NCI-H82 treated with DMSO at 0.1 percent for 48 hours (cell line): ENCODE results near the gene TMC3.
"Not testable (repeated sequence)": the region's sequence is repeated elsewhere in the genome, so short reads cannot be mapped to it uniquely, and the experiment has no call there.

Source experiments
- DNase-seq: peaks from one replicate; lab custom pipeline; 2025; ENCODE audit not compliant: unreplicated experiment; lab: John Stamatoyannopoulos, UW

Gene TMC3

DNA sequence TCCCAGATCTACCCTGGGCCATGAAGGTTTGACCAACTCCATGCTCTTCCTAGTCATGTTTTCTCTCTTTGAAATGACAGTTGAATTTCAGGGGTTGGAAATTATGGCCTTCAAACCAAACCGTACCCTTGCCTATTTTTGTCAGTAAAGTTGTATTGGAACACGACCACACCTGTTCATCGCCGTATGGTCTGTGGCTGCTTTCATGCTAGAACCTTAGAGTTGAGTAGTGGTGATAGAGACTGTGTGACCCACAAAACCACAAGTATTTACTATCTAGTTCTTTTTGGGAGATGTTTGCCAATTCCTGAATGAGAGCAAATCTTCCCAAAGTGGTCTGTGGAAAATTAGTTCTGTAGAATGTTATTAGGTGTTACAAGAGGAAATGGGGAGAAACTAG lies 26.1 kb downstream of the TMC3 start:
- no peak for DNase-seq

DNA sequence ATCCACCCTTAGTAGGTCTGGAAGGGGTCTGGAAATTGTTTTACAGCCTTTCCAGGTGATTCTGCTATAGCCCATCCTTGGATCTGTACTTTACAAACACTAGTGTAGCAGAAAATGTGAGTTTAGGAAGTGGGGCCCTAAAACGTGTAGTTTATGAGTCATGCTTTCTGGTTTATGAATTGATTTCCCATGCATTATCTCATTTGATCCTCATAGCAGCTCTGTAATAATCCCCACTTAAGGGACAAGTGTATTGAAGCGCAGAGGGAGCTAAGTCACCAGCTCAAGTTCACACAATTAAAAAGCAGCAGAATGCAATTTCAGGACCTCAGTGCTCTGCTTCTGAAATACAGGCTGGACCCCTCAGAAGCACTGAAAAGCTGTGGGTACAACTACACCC lies 27.4 kb downstream of the TMC3 start:
- DNase-seq: no peak

GRCh38 chr15:81343371-81343770 lies 30.6 kb downstream of the TMC3 start:
- DNase-seq: no peak

DNA sequence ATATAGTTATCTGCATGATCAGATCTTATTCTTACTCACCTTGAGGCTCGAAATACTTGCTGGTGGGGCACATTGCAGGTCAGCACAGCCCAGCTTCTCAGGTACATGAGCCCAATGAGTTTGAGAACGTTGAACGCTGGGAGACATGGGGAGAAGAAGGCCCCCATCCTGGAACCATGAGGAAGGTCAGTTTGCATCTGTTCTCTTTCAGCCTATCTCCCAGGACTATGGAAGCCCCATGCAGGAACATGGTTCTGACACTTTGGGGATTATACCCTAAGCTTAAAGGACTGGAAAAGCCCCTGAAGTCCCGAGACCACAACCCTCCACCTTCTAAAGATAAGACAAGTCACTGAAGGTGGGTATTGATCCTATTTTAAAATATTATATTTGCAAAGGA lies 32.7 kb downstream of the TMC3 start:
- no peak for DNase-seq

- no peak for DNase-seq
These were observed 34.2 kb downstream of the TMC3 start for GRCh38 chr15:81339851-81340250.

DNA sequence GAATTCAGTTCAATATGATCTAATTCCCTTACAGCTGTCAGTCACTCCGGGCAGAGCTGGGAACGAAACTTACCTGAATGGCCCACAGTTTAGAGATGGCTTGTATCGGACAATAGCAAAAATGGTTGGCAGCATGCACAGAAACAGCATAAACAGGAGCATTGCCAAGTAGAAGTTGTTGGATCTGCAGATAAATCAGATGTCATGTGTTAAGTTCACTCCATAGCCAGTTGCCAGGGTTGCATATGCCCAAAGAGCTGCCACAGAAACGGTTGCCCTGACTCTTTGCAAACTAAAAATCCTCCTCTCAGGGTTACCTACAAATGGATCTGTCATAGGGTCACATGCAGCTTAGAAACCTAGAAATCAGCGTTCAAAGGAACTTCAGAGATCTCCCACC lies 34.7 kb downstream of the TMC3 start:
- DNase-seq: no peak

DNA sequence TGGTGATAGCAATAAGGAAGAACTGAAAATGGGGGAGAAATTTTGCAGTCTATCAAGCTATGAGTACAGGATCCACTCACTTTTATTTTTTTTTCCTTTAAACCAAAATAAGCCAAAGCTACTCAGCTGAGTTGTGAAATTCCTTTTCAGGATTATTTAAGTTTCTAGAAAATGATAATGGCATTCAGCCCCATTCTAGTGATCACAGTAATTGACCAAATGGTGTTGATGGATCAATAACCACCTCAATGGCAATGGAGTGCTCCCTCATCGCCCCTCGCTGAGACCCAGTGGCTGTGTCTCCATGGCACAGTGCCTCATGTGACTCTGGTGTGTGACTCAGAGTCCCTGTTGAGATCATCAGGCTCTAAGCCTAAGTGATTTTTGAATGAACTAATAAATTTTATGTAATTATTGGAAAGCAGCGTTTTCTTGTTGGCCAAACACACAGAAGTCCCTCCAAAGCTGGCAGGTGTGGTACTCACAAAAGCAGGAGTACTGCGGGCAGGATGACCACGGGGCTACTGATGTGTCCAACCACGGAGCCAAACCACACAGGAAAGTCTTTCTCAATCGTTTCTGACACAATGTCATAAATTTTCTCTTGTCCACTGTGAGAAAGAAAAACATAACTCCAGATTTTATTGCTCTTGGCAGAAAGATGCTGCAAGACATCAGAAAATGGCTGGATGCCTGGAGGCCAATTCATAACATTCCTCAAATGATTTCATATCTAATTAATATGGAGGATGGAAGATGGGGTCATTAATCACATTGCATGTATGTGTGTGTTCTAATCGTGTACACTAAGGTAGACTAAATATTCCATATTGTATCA lies 35.6 kb downstream of the TMC3 start:
- no peak for DNase-seq

- DNase-seq: no peak
These were observed 36.3 kb downstream of the TMC3 start for GRCh38 chr15:81337713-81338157.

DNA sequence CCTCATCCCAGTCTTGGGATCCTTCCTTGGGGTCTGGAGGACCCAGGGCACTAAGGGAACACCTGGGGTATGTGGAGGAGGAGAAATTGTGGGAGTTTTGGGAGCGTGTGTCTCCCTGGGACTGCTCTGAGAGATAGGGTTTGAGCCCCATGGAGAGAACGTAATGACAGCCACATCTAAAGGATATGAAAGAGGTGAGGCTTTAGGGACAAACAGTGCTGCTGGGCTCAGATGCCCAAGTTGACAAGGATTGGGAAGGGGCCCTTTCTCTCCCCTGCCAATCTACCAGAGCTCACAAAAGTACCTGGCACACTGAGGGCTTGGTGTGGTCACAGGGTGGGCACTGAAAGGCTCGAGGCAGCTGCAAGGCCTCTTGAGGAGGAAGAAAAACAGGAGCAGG lies 36.8 kb downstream of the TMC3 start:
- no peak for DNase-seq

DNA sequence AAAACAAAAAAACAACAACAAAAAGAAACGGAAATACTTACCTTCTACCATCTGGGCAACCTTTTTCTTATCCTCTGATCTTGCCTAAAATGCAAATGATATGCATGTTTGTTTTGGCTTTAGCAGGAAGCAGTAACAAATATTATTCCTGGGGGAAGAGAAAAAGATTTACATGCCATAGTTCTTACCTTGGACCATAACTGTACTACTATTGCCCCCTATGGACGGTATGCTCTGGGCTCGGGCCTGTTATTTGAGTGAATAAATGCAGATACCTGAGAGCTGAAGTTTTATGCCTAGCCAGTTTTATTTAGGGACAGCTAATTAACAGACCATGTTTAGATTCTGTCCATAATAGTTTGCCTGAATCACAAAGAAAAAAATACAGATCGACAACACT lies 37.4 kb downstream of the TMC3 start:
- DNase-seq: no peak

DNA sequence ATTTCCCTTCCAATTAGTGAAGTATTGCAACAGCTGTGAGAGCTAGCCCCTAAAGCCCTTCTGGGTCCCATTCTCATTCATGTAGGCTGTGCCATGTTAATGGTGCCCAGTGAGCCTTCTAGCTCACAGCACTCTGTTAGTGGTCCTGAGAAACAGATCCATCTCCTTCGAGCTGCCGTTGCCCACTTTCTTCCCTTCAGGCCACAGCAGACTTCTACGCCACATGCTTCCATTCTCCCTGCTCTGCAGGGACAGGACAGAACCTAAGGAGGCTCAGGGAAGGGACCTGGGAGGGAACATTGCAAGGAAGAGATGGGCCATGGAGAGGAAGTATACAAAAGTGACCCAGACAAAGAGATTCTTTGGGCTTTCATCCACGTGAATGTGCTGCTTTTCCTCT lies 38.4 kb downstream of the TMC3 start:
- no peak for DNase-seq

DNA sequence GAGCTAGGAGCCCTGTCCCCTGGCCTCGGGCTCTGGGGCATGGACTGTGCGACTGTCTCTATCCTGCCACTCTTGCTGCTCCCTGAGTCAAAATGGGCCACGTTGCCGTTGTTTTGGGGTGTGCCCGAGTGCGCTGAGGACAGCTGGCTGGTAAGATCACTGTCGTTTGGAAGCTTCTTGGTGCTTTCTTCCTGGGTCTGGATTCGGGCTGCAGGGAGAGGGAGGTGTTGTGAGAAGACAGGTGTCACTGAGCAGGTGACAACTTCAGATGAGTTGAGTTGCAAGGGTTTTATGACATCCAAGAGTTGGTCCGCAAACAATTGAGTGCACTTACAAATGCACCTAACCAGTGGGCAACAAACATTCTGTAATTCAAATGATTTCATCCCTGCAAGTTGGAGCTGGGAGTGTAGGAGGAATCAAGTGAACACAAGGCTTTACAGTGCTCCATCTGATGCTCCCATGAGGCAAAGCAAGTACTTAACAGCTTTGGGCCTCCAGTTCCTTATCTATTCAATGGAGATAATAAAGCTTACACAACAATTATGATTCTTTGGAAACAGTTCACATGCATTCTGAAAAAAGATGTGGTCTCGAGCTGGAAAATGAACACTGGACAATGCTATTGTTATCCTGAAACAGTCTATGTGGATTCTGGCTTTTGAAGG lies 39.1 kb downstream of the TMC3 start:
- DNase-seq: no peak

GRCh38 chr15:81333363-81333762 lies 40.6 kb downstream of the TMC3 start:
- DNase-seq: no peak

DNA sequence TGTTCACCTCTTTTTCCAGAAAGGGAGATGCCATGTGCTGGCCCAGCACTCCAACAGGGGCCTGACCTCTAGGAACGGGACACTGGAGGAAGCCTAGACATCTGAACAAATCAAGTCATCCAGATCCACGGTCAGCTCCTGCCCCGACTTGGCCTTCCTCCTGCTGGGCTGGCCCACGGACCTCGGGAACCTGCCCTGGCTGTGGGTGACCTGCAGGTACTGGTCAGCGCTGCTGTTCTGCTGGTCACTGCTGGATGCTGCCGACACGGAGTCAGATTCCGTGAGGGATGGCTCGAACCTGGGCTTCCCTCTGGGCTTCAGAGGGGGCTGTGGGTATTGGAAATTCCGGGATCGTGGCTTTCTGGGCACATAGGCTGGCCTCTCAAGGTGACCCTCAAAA lies 41.7 kb downstream of the TMC3 start:
- DNase-seq: no peak

DNA sequence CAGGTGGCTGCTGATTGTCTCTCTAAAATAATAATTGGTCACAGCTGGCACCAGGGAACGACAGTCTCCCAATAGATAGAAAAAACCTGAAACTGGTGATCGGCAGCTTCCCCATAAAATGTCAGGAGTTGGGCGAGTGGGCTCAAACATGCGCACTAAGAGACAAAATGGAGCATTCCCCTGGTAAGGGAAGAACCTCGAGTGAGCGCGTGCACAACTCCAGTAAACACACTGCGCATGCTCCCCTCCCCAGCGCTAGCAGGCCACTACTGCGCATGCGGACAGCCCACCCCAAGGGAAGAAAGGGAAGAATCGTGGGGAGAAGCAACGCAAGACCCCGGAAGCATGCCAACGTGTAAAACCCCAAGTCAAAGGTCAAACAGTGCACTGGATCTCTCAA lies 42.4 kb downstream of the TMC3 start:
- DNase-seq: no peak

GRCh38 chr15:81331141-81331540 lies 42.9 kb downstream of the TMC3 start:
- not testable (repeated sequence) for DNase-seq

DNA sequence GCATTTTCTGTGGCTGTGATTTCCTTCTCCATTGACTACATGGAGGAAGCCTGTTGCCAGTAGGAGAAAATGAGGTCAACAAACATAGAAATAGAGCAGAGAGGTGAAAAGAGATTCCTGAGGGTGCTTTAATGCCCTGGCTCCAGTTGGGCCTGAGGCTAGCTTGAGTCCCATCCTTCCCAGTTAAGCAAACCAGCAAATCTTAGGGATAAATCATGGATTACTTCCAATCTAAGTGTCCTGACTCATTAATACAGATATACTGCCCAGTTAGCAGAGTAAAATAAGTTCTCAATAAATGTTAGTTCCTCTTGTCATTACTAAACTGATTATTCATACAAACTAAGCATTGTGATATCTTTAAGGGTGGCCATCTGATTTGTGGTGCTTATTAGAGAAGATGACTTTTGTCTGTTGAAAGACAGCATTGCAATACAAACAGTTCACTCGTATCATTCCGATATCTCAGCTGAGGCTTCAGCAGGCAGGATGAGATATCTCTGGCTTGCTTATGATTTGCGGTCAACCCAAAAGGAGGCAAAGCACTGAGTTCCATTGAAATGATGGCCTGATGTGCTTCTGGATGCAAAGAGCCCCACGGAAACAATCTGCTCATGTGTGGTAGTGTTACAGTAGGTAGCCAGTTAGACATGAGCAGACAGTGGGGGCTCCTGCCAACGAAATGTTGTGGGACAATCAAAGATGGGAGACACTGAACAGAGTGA lies 43.5 kb downstream of the TMC3 start:
- DNase-seq: no peak

- DNase-seq: no peak
These were observed 44.6 kb downstream of the TMC3 start for GRCh38 chr15:81329446-81329845.

GRCh38 chr15:81327516-81327915 lies 46.5 kb downstream of the TMC3 start:
- no peak for DNase-seq

DNA sequence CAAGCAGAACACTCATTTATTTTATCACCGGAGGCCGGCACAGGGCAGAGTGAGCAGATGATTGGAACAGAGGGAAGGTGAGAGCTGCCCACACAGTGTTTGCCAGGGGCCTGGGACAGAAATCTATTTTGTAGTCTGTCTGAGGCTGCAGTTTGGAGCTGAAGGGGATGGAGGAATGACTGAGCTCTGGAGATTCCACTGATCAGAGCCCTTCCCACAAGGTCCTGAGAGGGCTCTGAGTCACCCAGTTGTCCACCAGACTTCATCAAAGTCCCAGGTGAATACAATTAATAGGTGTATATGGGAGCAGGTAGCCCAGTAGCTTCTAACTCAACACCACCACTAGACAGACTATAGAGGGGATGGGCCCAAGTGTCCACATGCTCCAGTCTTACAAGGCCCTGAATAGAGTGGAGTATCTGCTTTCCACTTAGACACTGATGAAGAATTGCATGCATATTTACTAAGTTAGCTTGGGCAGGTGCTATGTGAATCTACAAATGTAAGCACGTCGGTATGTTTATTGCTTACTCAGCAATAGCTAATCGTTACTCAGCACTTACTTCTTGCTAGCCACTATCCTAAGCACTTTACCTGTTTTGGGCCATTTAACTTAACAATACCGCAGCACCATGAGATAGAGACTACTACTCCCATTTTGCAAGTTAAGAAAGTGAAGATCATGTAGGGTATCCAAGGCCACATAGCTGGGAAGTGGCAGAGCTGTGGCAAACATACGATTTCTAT lies 47.4 kb downstream of the TMC3 start:
- DNase-seq: no peak
